ENCODE measurements around the gene ZSCAN20. TPM values are rescaled to one million over a fixed set of nuclear protein-coding genes. Genes with fewer than 3 reads are reported as not detected.

The ZSCAN20 gene
- total and polyA plus RNA-seq, 9 of the 15 experiments (the other 6 are each of a cell fraction or from before 2014, with no cell fraction given), result 0.36 to 3.3 (median 2.0) TPM

GRCh38 chr1:33455539-33456501 is 16.6 kb upstream of the ZSCAN20 start (continued):
- TF ChIP-seq ATF7 (IDR thresholded peaks at IDR 0.05) (no peak), ZNF445 (CRISPR knock-in tag; IDR thresholded peaks at IDR 0.05; ENCODE audit: low read depth) (no peak), CAMTA2 (CRISPR knock-in tag; conservative IDR thresholded peaks at IDR 0.05) (no peak), TAF15 (IDR thresholded peaks at IDR 0.05; ENCODE audit: low read depth, low read length) (no peak), ZKSCAN1 (IDR thresholded peaks at IDR 0.05; ENCODE audit: low read depth, low read length) (no peak), FOXO4 (CRISPR knock-in tag; IDR thresholded peaks at IDR 0.05) (no peak), ZNF146 (CRISPR knock-in tag; IDR thresholded peaks at IDR 0.05; ENCODE audit: unreplicated experiment) (no peak), PRPF4 (IDR thresholded peaks at IDR 0.05; ENCODE audit: insufficient read depth, low read depth, low read length, poor library complexity, severe bottlenecking) (no peak), RBM25 (IDR thresholded peaks at IDR 0.05; ENCODE audit: low read depth, low read length, severe bottlenecking) (no peak), ZMIZ1 (IDR thresholded peaks at IDR 0.05; ENCODE audit: low read depth in 2 of 2, low read length in 2 of 2) (no peak), SP2 (IDR thresholded peaks at IDR 0.05; ENCODE audit: extremely low read depth, low read depth, low read length, poor library complexity, severe bottlenecking) (no peak)
- TF ChIP-seq, protein P1, sequence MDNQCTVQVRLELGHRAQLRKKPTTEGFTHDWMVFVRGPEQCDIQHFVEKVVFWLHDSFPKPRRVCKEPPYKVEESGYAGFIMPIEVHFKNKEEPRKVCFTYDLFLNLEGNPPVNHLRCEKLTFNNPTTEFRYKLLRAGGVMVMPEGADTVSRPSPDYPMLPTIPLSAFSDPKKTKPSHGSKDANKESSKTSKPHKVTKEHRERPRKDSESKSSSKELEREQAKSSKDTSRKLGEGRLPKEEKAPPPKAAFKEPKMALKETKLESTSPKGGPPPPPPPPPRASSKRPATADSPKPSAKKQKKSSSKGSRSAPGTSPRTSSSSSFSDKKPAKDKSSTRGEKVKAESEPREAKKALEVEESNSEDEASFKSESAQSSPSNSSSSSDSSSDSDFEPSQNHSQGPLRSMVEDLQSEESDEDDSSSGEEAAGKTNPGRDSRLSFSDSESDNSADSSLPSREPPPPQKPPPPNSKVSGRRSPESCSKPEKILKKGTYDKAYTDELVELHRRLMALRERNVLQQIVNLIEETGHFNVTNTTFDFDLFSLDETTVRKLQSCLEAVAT (IDR thresholded peaks at IDR 0.05), result peak; percentile 47 to 68; a peak in 2 of 4 replicates
- TF ChIP-seq, protein P2, sequence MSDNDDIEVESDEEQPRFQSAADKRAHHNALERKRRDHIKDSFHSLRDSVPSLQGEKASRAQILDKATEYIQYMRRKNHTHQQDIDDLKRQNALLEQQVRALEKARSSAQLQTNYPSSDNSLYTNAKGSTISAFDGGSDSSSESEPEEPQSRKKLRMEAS (CRISPR knock-in tag; IDR thresholded peaks at IDR 0.05), result no peak
- TF ChIP-seq, protein P3, sequence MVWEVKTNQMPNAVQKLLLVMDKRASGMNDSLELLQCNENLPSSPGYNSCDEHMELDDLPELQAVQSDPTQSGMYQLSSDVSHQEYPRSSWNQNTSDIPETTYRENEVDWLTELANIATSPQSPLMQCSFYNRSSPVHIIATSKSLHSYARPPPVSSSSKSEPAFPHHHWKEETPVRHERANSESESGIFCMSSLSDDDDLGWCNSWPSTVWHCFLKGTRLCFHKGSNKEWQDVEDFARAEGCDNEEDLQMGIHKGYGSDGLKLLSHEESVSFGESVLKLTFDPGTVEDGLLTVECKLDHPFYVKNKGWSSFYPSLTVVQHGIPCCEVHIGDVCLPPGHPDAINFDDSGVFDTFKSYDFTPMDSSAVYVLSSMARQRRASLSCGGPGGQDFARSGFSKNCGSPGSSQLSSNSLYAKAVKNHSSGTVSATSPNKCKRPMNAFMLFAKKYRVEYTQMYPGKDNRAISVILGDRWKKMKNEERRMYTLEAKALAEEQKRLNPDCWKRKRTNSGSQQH (CRISPR knock-in tag; IDR thresholded peaks at IDR 0.05), result 0 out of 2 replicates have a peak, but pooled peaks have one; percentile 27

Measured in K562 (cell line).